GM18526 (cell line): Measurements from ENCODE around the gene LCOR.

Experiments used
- POLR2A ChIP-seq: IDR thresholded peaks from 3 replicates; pipeline ENCODE4 v1.6.1; 2011; ENCODE audit not compliant: insufficient read length; ENCODE audit errors: extremely low read depth

The LCOR gene

DNA sequence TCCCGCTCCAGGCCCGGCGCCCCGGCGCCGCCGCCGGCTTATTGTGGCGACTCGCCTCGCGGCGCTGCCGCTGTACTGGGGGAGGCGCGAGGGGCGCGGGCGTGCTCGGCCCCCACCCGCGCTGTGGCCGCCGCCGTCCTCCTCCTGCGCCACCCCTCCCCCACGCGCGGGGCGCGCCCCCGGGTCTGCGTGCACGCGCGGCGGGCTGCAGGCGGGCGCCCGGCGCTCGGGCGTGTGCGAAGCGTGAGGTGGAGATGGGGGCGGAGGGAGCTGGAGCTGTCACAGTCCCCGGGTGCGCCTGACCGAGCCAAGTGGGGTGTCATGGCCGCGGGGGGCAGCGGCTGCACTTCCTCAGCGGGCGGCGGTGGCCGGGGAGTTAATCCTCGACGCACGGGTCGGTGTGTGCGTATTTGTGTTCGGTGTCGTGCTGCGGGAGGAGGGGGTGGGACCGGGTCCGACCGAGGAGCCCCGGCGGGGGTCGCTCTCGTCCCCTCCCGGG lies 672 bp downstream of the LCOR start:
- peak; percentile 22 for TF ChIP-seq POLR2A

GRCh38 chr10:96833220-96834001 lies 1.3 kb downstream of the LCOR start:
- TF ChIP-seq POLR2A = no peak

DNA sequence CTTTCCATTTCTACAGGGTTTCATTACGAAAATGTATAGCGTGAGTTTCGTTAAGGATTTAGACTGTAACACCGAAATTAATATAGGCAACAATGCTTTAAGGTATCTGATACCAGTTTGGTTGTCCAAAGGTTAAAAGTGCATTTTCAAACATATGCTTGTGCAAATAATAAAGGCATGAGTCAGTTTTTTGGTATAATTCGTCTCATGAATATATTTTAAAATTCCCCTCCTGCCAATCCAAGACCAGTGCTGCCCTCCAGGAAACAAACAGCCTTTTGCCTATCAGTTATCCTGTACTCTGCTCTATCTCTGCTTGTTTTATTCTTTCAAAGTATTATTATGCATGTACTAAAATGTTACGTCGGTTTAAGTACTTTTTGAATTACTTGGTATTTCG lies 2.0 kb downstream of the LCOR start:
- no peak for TF ChIP-seq POLR2A

- TF ChIP-seq POLR2A = no peak
Measured at GRCh38 chr10:96835899-96836298, 3.8 kb downstream of the LCOR start.

GRCh38 chr10:96838529-96838928 lies 6.4 kb downstream of the LCOR start:
- TF ChIP-seq POLR2A = no peak

DNA sequence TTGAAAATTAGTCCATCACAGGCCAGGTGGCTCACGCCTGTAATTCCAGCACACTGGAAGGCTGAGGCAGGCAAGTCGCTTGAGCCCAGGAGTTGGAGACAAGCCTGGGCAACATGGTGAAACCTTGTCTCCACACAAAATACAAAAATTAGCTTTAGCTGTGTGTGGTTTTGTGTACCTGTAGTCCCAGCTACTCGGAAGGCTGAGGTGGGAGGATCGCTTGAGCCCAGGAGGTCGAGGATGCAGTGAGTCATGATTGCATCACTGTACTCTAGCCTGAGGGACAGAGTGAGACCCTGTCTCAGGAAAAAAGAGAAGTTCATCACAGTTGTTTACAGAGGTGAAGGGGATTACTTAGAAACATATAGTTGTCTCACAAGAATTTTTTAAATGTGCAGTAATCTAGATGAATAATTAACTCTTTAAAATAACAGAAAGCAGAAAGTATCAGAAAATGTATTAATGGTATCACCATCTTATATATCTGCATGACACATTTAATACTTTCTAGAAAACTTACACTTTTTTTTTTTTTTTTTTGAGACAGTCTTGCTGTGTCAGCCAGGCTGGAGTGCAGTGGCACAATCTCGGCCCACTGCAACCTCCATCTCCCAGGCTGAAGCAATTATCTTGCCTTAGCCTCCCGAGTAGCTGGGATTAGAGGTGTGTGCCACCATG lies 8.9 kb downstream of the LCOR start:
- TF ChIP-seq POLR2A = no peak

GRCh38 chr10:96842896-96843723 lies 11.0 kb downstream of the LCOR start:
- no peak for TF ChIP-seq POLR2A

DNA sequence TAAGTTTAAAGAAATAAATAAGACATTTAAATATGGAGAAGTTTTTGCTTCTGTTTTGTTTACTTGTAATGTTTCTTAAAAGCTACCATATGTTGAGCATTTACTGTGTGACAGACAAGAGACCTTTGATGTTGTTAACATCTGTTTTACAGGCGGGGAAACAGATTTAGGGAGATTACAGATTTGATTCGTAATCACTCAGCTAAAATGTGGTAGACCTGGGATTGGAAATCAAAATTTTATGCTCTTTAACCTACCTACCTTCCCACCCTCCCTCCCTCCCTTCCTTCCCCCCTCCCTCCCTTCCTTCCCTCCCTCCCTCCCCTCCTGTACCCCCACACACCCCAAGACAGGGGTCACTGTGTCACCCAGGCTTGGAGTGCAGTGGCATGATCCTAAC lies 11.7 kb downstream of the LCOR start:
- TF ChIP-seq POLR2A = no peak

DNA sequence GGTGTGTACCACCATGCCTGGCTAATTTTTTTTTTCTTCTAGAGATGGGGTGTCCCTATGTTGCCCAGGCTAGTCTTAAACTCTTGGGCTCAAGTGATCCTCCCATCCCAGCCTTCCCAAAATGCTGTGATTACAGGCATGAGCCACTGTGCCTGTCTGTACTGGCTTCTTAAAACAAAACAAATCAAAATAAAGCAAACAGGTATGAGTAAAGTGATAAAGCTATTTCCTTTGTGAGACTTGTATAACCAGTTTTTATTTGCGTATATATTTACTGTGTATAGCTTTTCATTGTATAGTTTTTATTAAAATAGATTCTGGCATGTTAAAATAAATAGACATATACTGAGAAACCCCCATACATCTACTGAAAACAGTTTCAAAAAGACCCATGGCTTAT lies 14.3 kb downstream of the LCOR start:
- no peak for TF ChIP-seq POLR2A

DNA sequence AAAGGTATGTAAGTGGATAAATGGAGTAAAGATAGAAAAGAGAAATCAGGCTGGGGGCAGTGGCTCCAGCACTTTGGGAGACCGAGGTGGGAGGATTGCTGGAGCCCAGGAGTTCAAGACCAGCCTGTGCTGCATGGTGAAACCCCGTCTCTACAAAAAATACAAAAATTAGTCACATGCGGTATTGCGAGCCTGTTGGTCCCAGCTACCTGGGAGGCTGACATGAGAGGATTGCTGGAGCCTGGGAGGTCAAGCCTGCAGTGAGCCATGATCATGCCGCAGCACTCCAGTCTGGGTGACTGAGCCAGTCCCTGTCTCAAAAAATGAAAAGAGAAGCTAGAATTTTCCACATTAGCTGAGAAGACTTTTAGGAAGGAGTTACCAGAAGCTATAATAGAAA lies 14.8 kb downstream of the LCOR start:
- TF ChIP-seq POLR2A = no peak

DNA sequence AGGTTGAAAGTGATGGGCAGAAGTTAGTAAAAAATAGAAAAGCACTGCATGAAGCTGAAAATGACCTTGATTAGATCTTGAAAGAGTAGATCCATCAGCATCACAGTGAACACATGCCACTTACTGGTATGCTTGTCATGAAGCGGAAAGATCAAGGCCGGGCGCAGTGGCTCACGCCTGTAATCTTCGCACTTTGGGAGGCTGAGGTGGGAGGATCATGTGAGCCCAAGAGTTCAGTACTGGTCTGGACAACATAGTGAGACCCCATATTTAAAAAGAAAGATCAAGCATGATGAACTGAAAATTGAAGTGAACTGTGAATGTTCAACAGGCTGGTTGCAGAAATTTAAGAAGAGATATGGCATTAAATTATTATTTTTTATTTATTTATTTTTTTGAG lies 18.0 kb downstream of the LCOR start:
- no peak for TF ChIP-seq POLR2A

DNA sequence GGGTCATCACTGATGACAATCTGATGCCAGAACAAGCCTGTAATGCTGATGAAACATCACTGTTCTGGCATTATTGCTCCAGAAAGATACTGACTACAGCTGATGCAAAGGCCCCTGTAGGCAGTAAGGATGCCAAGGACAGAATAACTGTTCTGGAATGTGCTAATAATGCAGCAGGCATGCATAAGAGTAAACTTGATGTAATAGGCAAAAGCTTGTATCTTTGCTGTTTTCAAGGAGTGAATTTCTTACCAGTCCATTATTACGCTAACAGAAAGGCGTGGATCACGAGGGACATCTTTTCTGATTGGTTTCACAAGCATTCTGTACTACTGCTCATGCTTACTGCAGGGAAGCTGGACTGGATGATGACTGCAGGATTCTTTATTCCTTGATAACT lies 18.7 kb downstream of the LCOR start:
- no peak for TF ChIP-seq POLR2A

GRCh38 chr10:96851281-96851680 lies 19.2 kb downstream of the LCOR start:
- TF ChIP-seq POLR2A = no peak

- TF ChIP-seq POLR2A = no peak
Measured at GRCh38 chr10:96856317-96856716, 24.2 kb downstream of the LCOR start.

DNA sequence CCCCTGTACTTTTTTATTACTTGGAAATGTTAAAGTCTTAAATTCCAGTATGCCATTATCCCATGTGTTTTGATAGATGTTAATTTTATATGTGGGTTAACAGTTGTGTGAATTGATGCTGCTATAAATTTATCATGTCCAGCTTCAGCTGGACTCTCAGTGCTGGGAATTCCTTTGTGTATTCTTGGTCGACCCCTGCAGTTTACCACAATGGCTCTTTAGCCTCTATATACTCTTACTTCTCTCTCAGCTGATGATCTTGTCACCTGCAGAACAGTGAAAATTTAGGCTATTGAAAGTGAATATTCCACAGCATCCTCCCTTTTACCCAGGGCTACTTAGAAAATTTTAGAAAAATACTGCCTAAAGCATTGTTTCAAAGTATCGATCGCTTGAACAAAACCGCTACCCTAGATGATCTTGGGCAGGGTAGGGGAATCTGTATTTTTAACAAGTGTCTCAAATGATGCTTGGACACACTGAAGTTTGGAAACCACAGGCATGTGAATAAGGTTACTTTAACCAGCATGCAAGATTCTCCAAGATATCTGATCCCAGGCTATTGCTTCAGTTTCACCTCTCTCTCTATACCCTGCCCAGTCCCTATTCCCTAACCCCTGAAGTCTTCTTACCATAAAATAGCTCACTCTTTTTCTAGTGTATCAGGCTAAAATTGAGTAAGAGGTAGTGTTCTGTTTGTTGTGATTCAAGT lies 25.4 kb downstream of the LCOR start:
- no peak for TF ChIP-seq POLR2A
